ENCODE data around the gene GART.

- no peak for TF ChIP-seq CTCF (IDR thresholded peaks at IDR 0.05)
- TF ChIP-seq POLR2A (IDR thresholded peaks at IDR 0.05), result no peak
Measured at GRCh38 chr21:33550772-33551660, 9.1 kb upstream of the GART start.
